Stomach smooth muscle (tissue), 2 donors: ENCODE results near the gene MARVELD1.

ENCODE experiments used
- H3K27ac ChIP-seq: one replicate; pipeline ENCODE4 v1.7.0; 2013; ENCODE audit warnings: mild to moderate bottlenecking, low read length, inconsistent platforms
- H3K27me3 ChIP-seq, 2 donors: one replicate each; pipeline ENCODE4 v1.7.0; 2013; ENCODE audit warnings: low read length in 2 of 2; ENCODE audit not compliant: insufficient read depth in 2 of 2, control insufficient read depth in 1 of 2
- H3K36me3 ChIP-seq, 2 donors: one replicate each; pipeline ENCODE4 v1.7.0; 2013; ENCODE audit warnings: low read length in 2 of 2; ENCODE audit not compliant: control insufficient read depth in 2 of 2, insufficient read depth in 2 of 2
- H3K4me1 ChIP-seq: one replicate; pipeline ENCODE4 v1.7.0; 2013; ENCODE audit warnings: low read length; ENCODE audit not compliant: control insufficient read depth, insufficient read depth
- H3K4me3 ChIP-seq, 2 donors: one replicate each; pipeline ENCODE4 v1.7.0; 2013; ENCODE audit warnings: low read length in 2 of 2
- H3K9ac ChIP-seq, 2 donors: one replicate each; pipeline ENCODE4 v1.7.0; 2013; ENCODE audit warnings: low read length in 2 of 2, mild to moderate bottlenecking in 1 of 2
- H3K9me3 ChIP-seq, 2 donors: one replicate each; pipeline ENCODE4 v1.7.0; 2013; ENCODE audit warnings: low read length in 2 of 2; ENCODE audit not compliant: control insufficient read depth in 2 of 2
- donor health status: healthy.
- donor health status: Pancreatic carcinoma.

Gene MARVELD1

DNA sequence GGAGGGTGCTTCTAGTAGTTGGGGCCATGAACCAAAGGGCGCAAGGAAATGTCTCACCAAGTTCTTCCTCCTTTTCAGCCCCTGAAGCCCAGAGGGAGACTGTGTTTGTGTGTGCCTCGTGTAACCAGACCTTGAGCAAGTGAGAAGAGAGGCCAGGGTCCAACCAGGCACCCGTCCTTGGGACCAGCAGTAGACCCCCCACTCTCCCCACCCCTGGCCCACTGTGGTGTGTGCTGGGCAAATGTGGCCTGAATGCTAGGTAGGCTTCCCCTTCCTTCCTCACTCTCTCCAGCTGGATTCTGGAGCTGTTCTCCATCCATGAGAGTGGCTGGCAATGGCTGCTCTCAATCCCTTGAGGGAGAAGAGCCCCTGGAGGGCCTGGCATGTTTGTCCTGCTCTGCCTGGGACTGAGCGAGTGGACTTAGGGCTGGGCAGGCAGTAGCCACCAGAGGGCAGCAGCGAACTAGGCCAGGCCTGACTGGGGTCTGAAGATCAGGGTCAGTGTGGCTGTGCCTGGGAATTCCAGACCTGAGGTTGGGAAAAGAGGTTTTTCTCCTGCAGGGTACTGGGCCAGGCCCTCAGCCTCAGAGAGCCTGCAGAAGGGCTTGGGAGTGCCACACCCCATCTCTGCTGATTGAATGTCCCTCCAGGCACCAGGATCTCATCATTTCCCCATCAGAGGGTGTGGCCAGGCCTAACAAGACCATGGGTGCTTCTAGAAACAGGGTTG lies 45.8 kb downstream of the MARVELD1 start:
- H3K9me3 ChIP-seq, result no peaks in the 10 kb centered on the region
- no peak overlapping the region for H3K9ac ChIP-seq
- no peak overlapping the region for H3K27ac ChIP-seq
- no peak overlapping the region for H3K4me3 ChIP-seq
- H3K27me3 ChIP-seq, result no peaks in the 10 kb centered on the region
- peaks cover 17 to 41% of the 10 kb centered on the region in 2 donors for H3K36me3 ChIP-seq
- no peaks in the 10 kb centered on the region for H3K4me1 ChIP-seq

DNA sequence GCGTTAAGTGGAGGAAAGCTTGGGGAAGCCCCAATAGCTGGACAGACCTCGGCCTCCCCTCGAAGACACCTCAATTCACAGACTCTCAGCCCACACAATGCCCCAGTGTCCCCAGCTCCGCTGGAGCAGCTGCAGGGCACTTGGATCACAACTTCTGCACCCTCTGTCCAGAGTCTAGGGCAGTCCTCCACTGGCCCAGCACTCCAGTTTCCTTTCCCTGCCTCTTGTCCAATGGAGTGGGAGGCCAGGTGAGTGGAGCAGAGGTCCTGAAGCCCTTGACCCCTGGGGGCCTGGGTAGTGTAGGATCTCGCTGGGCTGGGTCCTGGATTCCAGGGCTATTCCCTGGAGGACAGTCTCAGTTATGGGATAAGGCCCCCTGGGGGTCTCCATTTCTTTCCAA lies 46.4 kb downstream of the MARVELD1 start:
- Histone ChIP-seq H3K9ac (no peak overlapping the region), H3K27me3 (no peaks in the 10 kb centered on the region), H3K4me1 (no peaks in the 10 kb centered on the region), H3K4me3 (no peak overlapping the region), H3K9me3 (no peaks in the 10 kb centered on the region), H3K27ac (no peak overlapping the region), H3K36me3 (peaks cover 11 to 35% of the 10 kb centered on the region in 2 donors)

DNA sequence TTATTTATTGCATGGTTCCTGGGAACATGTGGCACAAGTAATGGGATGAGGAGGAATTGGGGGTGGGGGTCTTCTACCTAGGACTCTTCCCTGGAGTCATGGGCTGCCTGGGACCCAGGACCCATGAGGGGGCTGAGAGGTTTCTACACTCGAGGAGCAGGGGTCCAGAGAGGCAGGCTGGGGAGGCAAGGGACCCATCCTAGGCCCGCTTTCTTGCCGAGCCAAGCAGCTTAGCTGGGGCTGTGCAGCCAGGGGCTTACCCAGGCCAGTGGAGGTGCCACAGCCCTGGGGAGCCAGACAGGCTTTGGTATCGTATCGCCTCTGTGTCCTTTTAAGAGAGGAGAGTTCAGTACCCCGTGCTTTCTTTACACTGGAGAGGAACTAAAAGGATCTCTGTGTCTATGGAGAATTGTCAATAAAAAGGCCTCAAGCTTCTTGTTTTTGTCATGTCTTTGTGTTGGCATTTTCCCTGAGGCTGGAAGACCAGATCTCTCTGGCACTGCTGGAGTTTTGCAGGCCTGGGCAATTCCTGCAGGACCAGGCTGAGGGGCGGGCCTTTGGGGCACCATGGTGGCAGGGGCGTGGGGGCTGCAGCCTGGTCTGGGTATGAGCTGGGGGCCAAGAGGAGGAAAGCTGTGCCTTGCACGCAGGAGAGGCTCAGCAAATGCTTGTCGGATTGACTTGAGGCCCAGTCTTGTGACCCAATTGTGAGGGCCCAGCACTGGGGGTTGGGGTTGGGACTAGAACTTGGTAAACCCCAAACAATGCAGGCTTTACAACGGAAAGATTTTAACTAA lies 47.1 kb downstream of the MARVELD1 start:
- no peak overlapping the region for H3K9ac ChIP-seq
- no peak overlapping the region for H3K27ac ChIP-seq
- H3K27me3 ChIP-seq, result no peaks in the 10 kb centered on the region
- H3K4me3 ChIP-seq, result no peak overlapping the region
- H3K4me1 ChIP-seq, result no peaks in the 10 kb centered on the region
- no peaks in the 10 kb centered on the region for H3K9me3 ChIP-seq
- peaks cover 7 to 29% of the 10 kb centered on the region in 2 donors for H3K36me3 ChIP-seq

DNA sequence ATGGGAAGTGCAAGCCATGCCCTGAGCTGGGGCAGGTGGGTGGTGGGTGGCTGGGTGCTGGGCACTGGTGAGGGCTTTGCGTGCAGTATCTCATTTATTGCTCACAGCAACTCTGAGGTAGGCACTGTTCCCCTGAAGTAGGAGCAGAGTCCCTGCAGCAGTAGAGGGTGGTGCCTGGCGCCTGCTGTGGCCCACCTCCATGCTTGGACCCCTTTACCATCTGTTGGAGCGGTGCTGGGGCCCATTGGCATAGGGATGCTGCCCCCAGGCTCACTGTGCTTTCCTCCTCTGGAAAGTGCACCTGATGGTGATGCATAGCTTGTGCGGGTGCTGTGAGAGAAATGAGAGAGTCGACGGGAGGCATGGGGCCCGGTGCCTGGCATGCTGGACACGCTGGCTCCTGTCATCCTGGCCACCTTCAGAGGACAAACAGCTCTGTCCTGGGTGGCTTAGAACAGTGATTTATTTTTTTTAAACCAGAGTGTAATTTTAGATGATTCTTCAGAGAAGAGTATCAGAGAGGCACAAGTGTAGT lies 47.9 kb downstream of the MARVELD1 start:
- H3K4me3 ChIP-seq, result no peak overlapping the region
- no peak overlapping the region for H3K9ac ChIP-seq
- H3K27me3 ChIP-seq, result no peaks in the 10 kb centered on the region
- H3K4me1 ChIP-seq, result no peaks in the 10 kb centered on the region
- no peaks in the 10 kb centered on the region for H3K9me3 ChIP-seq
- no peak overlapping the region for H3K27ac ChIP-seq
- H3K36me3 ChIP-seq, result peaks cover 7 to 23% of the 10 kb centered on the region in 2 donors

DNA sequence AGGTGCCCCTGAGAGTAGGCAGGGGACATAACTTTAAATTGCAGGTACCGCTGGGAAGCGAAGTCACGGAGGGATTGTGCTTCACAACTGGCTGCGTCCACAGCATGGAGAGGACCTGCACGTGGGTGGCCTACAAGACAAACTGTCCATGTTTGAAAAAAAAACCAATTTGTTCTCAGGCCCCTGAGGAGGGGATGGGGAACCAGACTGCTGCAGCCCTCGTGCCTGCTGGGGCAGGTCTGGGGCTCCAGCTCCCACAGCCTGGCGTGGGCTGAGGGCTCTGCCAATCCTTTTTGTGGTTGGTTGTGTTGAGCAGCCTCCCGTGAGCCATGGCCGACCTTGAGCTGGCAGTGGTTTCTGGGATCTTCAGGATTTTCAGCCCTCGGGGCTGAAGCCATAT lies 48.5 kb downstream of the MARVELD1 start:
- peaks cover 7 to 17% of the 10 kb centered on the region in 2 donors for H3K36me3 ChIP-seq
- H3K27ac ChIP-seq, result no peak overlapping the region
- H3K9me3 ChIP-seq, result no peaks in the 10 kb centered on the region
- H3K27me3 ChIP-seq, result no peaks in the 10 kb centered on the region
- no peak overlapping the region for H3K4me3 ChIP-seq
- no peak overlapping the region for H3K9ac ChIP-seq
- no peaks in the 10 kb centered on the region for H3K4me1 ChIP-seq

DNA sequence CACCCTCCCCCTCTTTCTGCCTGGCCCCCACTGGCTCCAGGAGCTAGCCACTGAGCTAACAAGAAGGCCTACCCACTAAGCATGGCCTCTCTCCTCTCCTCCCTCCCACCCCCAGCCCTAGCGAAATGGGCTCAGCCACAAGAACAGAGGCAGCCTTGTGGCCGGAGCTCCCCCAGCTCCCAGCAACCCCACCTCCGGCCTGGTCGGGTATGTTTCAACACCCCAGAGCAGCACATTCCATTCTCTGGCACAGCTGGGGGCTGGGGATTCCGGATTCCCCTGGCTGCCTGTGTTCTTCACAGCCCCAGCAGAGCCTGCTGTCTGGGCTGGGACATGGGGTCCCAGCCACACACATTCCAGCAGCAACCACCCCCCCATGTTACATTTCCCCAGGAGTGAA lies 49.3 kb downstream of the MARVELD1 start:
- Histone ChIP-seq H3K36me3 (peaks cover 7 to 11% of the 10 kb centered on the region in 2 donors), H3K27ac (no peak overlapping the region), H3K4me1 (no peaks in the 10 kb centered on the region), H3K9ac (no peak overlapping the region), H3K4me3 (no peak overlapping the region), H3K27me3 (no peaks in the 10 kb centered on the region), H3K9me3 (no peaks in the 10 kb centered on the region)

DNA sequence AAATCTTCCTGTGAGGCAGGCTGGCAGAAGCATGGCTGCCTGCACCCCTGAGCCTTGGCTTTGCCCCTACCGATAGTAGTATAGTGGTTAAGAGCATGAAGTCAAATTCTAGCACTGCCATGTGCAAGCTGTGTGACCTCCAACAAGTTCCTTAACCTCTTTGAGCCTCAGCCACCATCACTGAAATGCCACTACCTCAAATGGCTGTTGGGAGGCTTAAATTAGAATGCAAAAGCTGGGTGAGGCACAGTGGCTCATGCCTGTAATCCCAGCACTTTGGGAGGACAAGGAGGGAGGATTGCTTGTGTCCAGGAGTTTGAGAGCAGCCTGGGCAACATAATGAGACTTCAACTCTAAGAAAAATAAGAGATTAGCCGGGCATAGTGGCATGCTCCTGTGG lies 49.9 kb downstream of the MARVELD1 start:
- Histone ChIP-seq H3K4me3 (no peak overlapping the region), H3K9ac (no peak overlapping the region), H3K9me3 (no peaks in the 10 kb centered on the region), H3K27ac (no peak overlapping the region), H3K4me1 (no peaks in the 10 kb centered on the region), H3K27me3 (no peaks in the 10 kb centered on the region), H3K36me3 (peaks cover 7 to 11% of the 10 kb centered on the region in 2 donors)

DNA sequence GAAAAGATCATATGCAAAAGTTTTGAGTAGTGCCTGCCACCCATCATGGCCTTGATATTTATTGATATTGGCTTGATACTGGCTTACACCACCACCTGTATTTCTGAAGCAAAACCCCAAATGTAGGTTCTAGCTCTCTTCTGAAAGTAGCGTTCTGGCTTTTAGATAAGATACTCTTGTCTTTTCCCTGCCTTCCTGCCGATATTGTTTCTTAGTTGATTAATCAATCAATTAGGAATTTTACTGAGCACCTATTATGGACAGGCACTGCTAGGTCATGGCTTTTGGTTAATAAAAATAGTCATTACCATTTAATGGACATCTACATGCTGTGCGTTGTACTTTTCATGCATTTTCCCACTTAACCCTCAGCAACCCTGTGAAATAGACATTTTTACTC lies 50.4 kb downstream of the MARVELD1 start:
- no peaks in the 10 kb centered on the region for H3K27me3 ChIP-seq
- H3K27ac ChIP-seq, result no peak overlapping the region
- no peaks in the 10 kb centered on the region for H3K9me3 ChIP-seq
- H3K4me3 ChIP-seq, result no peak overlapping the region
- H3K9ac ChIP-seq, result no peak overlapping the region
- no peaks in the 10 kb centered on the region for H3K4me1 ChIP-seq
- H3K36me3 ChIP-seq, result peaks cover 7 to 11% of the 10 kb centered on the region in 2 donors

DNA sequence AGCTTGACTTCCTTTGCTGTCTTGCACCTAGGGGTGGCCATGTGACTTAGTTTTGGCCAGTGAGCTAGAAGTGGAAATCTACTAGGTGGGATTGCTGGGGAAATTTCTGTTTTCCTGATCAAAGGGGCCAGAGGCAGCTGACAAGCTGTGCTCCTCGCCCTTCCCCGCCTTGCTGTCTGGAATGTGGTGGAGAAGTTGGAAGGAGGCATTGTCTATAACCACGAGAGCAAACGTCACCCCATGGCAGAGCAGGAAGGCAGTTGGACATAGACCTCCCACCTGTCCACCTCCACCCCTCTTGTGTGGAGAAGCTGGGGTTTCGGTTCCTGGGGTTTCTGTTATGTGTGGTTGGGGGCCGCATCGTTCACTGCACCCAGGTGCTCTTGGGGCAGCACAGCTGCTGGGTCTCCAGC lies 51.0 kb downstream of the MARVELD1 start:
- no peaks in the 10 kb centered on the region for H3K4me1 ChIP-seq
- no peak overlapping the region for H3K4me3 ChIP-seq
- H3K9ac ChIP-seq, result no peak overlapping the region
- H3K27ac ChIP-seq, result no peak overlapping the region
- peaks cover 0 to 2% of the 10 kb centered on the region in 2 donors for H3K27me3 ChIP-seq
- H3K36me3 ChIP-seq, result peaks cover 7 to 8% of the 10 kb centered on the region in 2 donors
- no peaks in the 10 kb centered on the region for H3K9me3 ChIP-seq

DNA sequence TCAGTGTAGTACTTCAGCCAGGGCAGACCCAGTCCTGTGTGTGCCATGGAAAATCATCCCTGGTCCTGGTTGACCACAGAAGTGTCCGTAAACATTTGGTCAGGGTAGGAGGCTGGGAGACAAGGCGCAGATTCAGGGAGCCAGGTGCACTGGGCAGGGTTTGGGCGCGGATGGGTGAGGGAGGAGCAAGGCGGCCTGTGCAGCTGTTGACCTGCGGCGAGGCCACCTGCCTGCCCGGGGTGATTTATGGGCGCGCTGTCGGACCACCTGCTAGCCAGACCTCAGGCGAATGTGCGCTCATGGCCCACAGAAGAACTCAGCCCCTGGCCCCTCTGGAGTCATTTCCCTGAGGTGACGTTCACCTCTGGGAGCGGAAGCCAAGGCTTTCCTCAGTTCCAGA lies 51.7 kb downstream of the MARVELD1 start:
- Histone ChIP-seq H3K4me3 (no peak overlapping the region), H3K36me3 (peaks cover 3 to 4% of the 10 kb centered on the region in 2 donors), H3K27ac (no peak overlapping the region), H3K9ac (no peak overlapping the region), H3K4me1 (no peaks in the 10 kb centered on the region), H3K9me3 (no peaks in the 10 kb centered on the region), H3K27me3 (peaks cover 0 to 2% of the 10 kb centered on the region in 2 donors)
